HCT116 (cell line): ENCODE measurements around the gene ARCN1. TPM values are rescaled to one million over a fixed set of nuclear protein-coding genes. Genes with fewer than 3 reads are reported as not detected.

ENCODE experiments used
- ATAC-seq: fragments of 200-7000 bp; cut with Tn5 transposase; 2 replicates; pipeline ENCODE4 v1.9.1; 2020; ENCODE audit warnings: mild to moderate bottlenecking, moderate library complexity
- BruUV-seq: library from RNA; stranded (reverse); fragments of 400-500 nt; replicated peaks from 2 replicates; lab custom pipeline; 2021; lab: Mats Ljungman, UMichigan
- CTCF ChIA-PET: fragments of 300-600 bp; sonication (Branson Sonifier 250); formaldehyde crosslinking; loops from one replicate; lab custom pipeline; 2021; ENCODE audit warnings: antibody characterized with exemption; lab: Charles Lee
- POLR2A ChIA-PET: fragments of 300-600, 350-600 bp; sonication (Branson Sonifier 250); formaldehyde crosslinking; loops from one replicate; lab custom pipeline; 2021; ENCODE audit warnings: antibody characterized with exemption; lab: Charles Lee
- RAD21 ChIA-PET, 2 experiments: fragments of 300-600 bp; sonication (Branson Sonifier 250); formaldehyde crosslinking; loops; one replicate each; lab custom pipeline; 2023; ENCODE audit warnings: low total read pairs in 2 of 2; ENCODE audit not compliant: uncharacterized antibody in 2 of 2, unreplicated experiment in 2 of 2, low non-redundant PET in 1 of 2; lab: Charles Lee
- DNase-seq: peaks from one replicate; pipeline ENCODE4 v3.0.0-alpha.2; 2010; ENCODE audit warnings: low read depth, low spot score
- H2AFZ ChIP-seq: fragments of 200-600 bp; shearing (Covaris generic), sonication (generic); 2 replicates; pipeline ENCODE4 v1.6.1; 2017; ENCODE audit warnings: low read depth, mixed run types, mixed read lengths, antibody characterized with exemption, low read length; ENCODE audit not compliant: poor library complexity, severe bottlenecking
- H3K27ac ChIP-seq: 2 replicates; pipeline ENCODE4 v1.5.1; 2012; ENCODE audit warnings: low read depth, low read length
- H3K27me3 ChIP-seq: fragments of 200-600 bp; sonication (generic); 2 replicates; pipeline ENCODE4 v1.6.1; 2016; ENCODE audit warnings: mixed run types, low read length, mixed read lengths; ENCODE audit not compliant: insufficient read depth
- H3K36me3 ChIP-seq, 2 experiments: fragments of 200-500 bp in 1 of 2; fragments of 200-600 bp in 1 of 2; sonication (Bioruptor generic) in 1 of 2; sonication (generic) in 1 of 2; 2 replicates each; pipeline versions ENCODE4 v1.5.1 to v1.6.1; 2014 to 2016; ENCODE audit warnings: low read length in 2 of 2, inconsistent platforms in 1 of 2, mixed read lengths in 1 of 2, mixed run types in 1 of 2; ENCODE audit not compliant: insufficient read depth in 2 of 2, control insufficient read depth in 1 of 2
- H3K4me1 ChIP-seq, 2 experiments: fragments of 200-600 bp in 1 of 2; sonication (generic) in 1 of 2; 2 replicates each; pipeline versions ENCODE4 v1.5.1 to v1.6.1; 2012 to 2017; ENCODE audit warnings: low read length in 2 of 2, inconsistent platforms in 1 of 2, mild to moderate bottlenecking in 1 of 2, mixed read lengths in 1 of 2, mixed run types in 1 of 2, moderate library complexity in 1 of 2; ENCODE audit not compliant: insufficient read depth in 2 of 2, control insufficient read depth in 1 of 2
- H3K4me2 ChIP-seq: fragments of 200-600 bp; sonication (generic); 2 replicates; pipeline ENCODE4 v1.6.1; 2017; ENCODE audit warnings: mixed run types, low read length, mixed read lengths
- H3K4me3 ChIP-seq, 2 experiments: fragments of 200-600 bp in 1 of 2; sonication (generic) in 1 of 2; replicated peaks in 1 of 2; 2 replicates each; pipeline ENCODE4 v1.5.1; 2011 to 2016; ENCODE audit warnings: low read length in 2 of 2, control low read depth in 1 of 2, low read depth in 1 of 2, mild to moderate bottlenecking in 1 of 2, mixed read lengths in 1 of 2, mixed run types in 1 of 2
- H3K79me2 ChIP-seq: fragments of 200-600 bp; sonication (generic); 2 replicates; pipeline ENCODE4 v1.6.1; 2017; ENCODE audit warnings: mild to moderate bottlenecking, mixed run types, low read length, moderate library complexity, mixed read lengths; ENCODE audit not compliant: insufficient read depth
- H3K9ac ChIP-seq: fragments of 200-600 bp; sonication (generic); 2 replicates; pipeline ENCODE4 v1.6.1; 2016; ENCODE audit warnings: low read length, mixed read lengths
- H3K9me2 ChIP-seq: fragments of 200-600 bp; sonication (generic), shearing (Covaris generic); 2 replicates; pipeline ENCODE4 v1.6.1; 2017; ENCODE audit warnings: mixed run types, mild to moderate bottlenecking, moderate library complexity; ENCODE audit not compliant: insufficient read depth
- H3K9me3 ChIP-seq, 2 experiments: fragments of 200-500 bp in 1 of 2; fragments of 200-600 bp in 1 of 2; sonication (Bioruptor generic) in 1 of 2; sonication (generic) in 1 of 2; 2 replicates each; pipeline ENCODE4 v1.6.1; 2014 to 2017; ENCODE audit warnings: low read length in 2 of 2, mixed read lengths in 2 of 2, inconsistent platforms in 1 of 2, low read depth in 1 of 2, mild to moderate bottlenecking in 1 of 2, mixed run types in 1 of 2, moderate library complexity in 1 of 2; ENCODE audit not compliant: control insufficient read depth in 1 of 2, insufficient read depth in 1 of 2
- H4K20me1 ChIP-seq: fragments of 200-600 bp; sonication (generic), shearing (Covaris generic); 2 replicates; pipeline ENCODE4 v1.6.1; 2017; ENCODE audit warnings: mixed run types, mild to moderate bottlenecking, moderate library complexity; ENCODE audit not compliant: insufficient read depth
- ATF3 ChIP-seq: IDR thresholded peaks from 2 replicates; pipeline ENCODE4 v1.6.1; 2012
- CBX3 ChIP-seq: IDR thresholded peaks from 2 replicates; pipeline ENCODE4 v1.6.1; 2012; ENCODE audit warnings: low read depth
- CEBPB ChIP-seq: IDR thresholded peaks from 2 replicates; pipeline ENCODE4 v1.6.1; 2012; ENCODE audit warnings: low read depth
- CTCF ChIP-seq, 3 experiments: fragments of 200-600 bp in 1 of 3; sonication (generic) in 1 of 3; IDR thresholded peaks in 2 of 3; conservative IDR thresholded peaks in 1 of 3; 2 replicates each; pipeline ENCODE4 v1.5.1; 2012 to 2017; ENCODE audit warnings: low read depth in 2 of 3, low read length in 2 of 3, antibody characterized with exemption in 1 of 3, borderline replicate concordance in 1 of 3, control low read depth in 1 of 3, mild to moderate bottlenecking in 1 of 3, mixed read lengths in 1 of 3, mixed run types in 1 of 3, moderate library complexity in 1 of 3; ENCODE audit not compliant: insufficient read depth in 1 of 3
- ELF1 ChIP-seq: IDR thresholded peaks from 2 replicates; pipeline ENCODE4 v1.6.1; 2012; ENCODE audit warnings: low read depth, borderline replicate concordance
- EZH2phosphoT487 ChIP-seq: fragments of 200-600 bp; IDR thresholded peaks from 2 replicates; pipeline ENCODE4 v1.6.1; 2018; ENCODE audit warnings: antibody characterized with exemption, borderline replicate concordance
- POLR2A ChIP-seq: IDR thresholded peaks from 2 replicates; pipeline ENCODE4 v1.7.0; 2011; ENCODE audit warnings: borderline replicate concordance; ENCODE audit not compliant: insufficient read depth, insufficient read length; ENCODE audit errors: extremely low read depth
- POLR2AphosphoS5 ChIP-seq: IDR thresholded peaks from 2 replicates; pipeline ENCODE4 v1.6.1; 2011; ENCODE audit warnings: mild to moderate bottlenecking, low read depth, low read length, moderate library complexity
- REST ChIP-seq: IDR thresholded peaks from 2 replicates; pipeline ENCODE4 v1.6.1; 2012; ENCODE audit warnings: low read depth
- SIN3A ChIP-seq: IDR thresholded peaks from 2 replicates; pipeline ENCODE4 v1.6.1; 2012; ENCODE audit warnings: low read depth
- YY1 ChIP-seq: IDR thresholded peaks from 2 replicates; pipeline ENCODE4 v1.6.1; 2011; ENCODE audit warnings: low read length, low read depth, moderate library complexity, mild to moderate bottlenecking; ENCODE audit not compliant: insufficient replicate concordance; ENCODE audit errors: extremely low read depth
- ZBTB33 ChIP-seq: IDR thresholded peaks from 2 replicates; pipeline ENCODE4 v1.6.1; 2011; ENCODE audit warnings: mild to moderate bottlenecking, low read length, moderate library complexity; ENCODE audit not compliant: insufficient replicate concordance; ENCODE audit errors: extremely low read depth
- ZFX ChIP-seq: fragments of 450-650 bp; IDR thresholded peaks from 2 replicates; pipeline ENCODE4 v1.6.1; 2017
- intact Hi-C: fragments of 100-400 bp; cut with micrococcal nuclease; formaldehyde crosslinking; loops from 2 replicates; pipeline ENCODE4 v1.10.0; 2022
- total RNA-seq: library from RNA; stranded (reverse); gene quantifications from one replicate; pipeline ENCODE4 v1.2.1, GENCODE V29; 2021; ENCODE audit not compliant: unreplicated experiment

Gene ARCN1
- total RNA-seq, 1 experiment from 2014 or later = 147 TPM

DNA sequence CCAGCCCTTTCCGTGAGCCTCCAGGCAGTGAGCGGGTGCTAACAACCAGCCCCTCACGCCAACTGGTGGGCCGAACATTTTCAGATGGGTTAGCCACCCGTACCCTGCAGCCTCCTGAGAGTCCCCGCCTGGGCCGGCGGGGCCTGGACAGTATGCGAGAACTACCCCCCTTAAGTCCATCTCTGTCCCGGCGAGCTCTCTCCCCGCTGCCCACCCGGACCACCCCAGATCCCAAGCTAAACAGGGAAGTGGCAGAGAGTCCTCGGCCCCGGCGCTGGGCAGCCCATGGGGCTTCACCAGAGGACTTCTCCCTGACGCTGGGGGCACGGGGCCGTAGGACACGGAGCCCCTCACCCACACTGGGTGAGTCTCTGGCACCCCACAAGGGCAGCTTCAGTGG is 55.8 kb downstream of the ARCN1 start (continued):
- no peak for TF ChIP-seq REST

- BruUV-seq = no TSS peak
- Histone ChIP-seq H2AFZ (no peak overlapping the region), H3K79me2 (no peaks in the 10 kb centered on the region), H3K36me3 (peaks cover 5 to 19% of the 10 kb centered on the region in 2 experiments; a peak in 2 of 4 replicates), H3K4me3 (no peak overlapping the region), H4K20me1 (no peaks in the 10 kb centered on the region), H3K4me2 (no peak overlapping the region), H3K9ac (no peak overlapping the region), H3K27me3 (no peaks in the 10 kb centered on the region), H3K27ac (no peak overlapping the region), H3K9me3 (no peaks in the 10 kb centered on the region), H3K9me2 (no peaks in the 10 kb centered on the region), H3K4me1 (peaks cover 27 to 32% of the 10 kb centered on the region in 2 experiments)
- intact Hi-C loops = no loop called here
- RAD21 ChIA-PET = no interaction called here
- POLR2A ChIA-PET = no interaction called here
- CTCF ChIA-PET = no interaction called here
- no peak for DNase-seq
- no peak for ATAC-seq
- TF ChIP-seq YY1 (no peak), CTCF (IDR thresholded peaks at IDR 0.05 in 2 of 3, conservative IDR thresholded peaks at IDR 0.05 in 1 of 3; ENCODE audit: borderline replicate concordance in 1 of 3, insufficient read depth in 1 of 3, low read depth in 2 of 3, low read length in 2 of 3) (no peak), ZBTB33 (no peak), CEBPB (no peak), ZFX (no peak), ATF3 (no peak), CBX3 (no peak), REST (no peak), SIN3A (no peak), POLR2A (no peak), ELF1 (no peak), EZH2phosphoT487 (no peak), POLR2AphosphoS5 (no peak)
Measured at GRCh38 chr11:118628432-118628831, 56.2 kb downstream of the ARCN1 start.
